Measurements from ENCODE around the gene C1QC. TPM values are rescaled to one million over a fixed set of nuclear protein-coding genes. Genes with fewer than 3 reads are reported as not detected.

The C1QC gene
- total RNA-seq, 4 donors from 2014 or later: 224 to 461 (median 398) TPM

DNA sequence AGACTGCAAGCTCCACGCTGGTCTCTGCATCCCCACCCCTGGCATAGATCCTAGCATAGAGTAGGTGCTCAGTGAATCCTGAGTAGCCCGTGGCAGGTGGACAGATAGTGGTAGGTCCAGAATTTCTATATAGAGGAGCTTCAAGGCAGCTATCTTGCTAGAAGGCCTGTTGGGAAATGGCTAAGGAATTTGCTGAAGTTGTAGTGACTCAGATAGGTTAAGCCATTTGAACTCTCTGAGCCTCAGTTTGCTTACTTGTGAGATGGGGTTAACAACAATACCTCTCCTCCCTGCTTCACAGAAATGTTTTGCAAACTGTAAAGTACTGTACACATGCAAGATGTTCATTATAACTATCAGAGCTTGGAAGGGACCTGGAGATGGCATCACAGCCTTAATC, 43.8 kb downstream of the C1QC start:
- no peak for DNase-seq (ENCODE audit: low spot score)

DNA sequence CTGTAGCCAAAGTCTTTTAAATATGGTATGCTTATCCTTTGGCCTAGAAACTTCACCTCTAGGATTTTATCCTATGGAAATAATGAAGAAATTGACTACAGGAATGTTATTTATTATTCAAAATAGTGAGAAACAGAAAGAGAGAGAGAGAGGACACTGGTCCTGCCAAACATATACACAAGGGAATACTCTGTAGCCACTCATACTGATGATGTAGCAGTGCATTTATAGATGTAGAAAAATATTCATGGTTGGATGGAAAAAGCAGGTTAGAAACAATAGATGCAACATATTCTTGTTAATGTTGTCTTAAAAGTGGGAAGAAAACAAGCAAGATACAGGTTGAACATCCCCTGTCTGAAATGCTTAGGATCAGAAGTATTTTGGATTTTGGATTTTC, 45.0 kb downstream of the C1QC start:
- ATAC-seq (ENCODE audit: low FRiP score) (no peak), DNase-seq (ENCODE audit: low spot score) (no peak)
- TF ChIP-seq CTCF (IDR thresholded peaks at IDR 0.05): no peak

More for the DNA sequence above, 43.8 kb downstream of the C1QC start:
- no peak for ATAC-seq (ENCODE audit: low FRiP score)
- TF ChIP-seq CTCF (IDR thresholded peaks at IDR 0.05): no peak

GRCh38 chr1:22689505-22689904, 46.1 kb downstream of the C1QC start:
- TF ChIP-seq CTCF (IDR thresholded peaks at IDR 0.05): no peak
- ATAC-seq (ENCODE audit: low FRiP score): no peak
- no peak for DNase-seq (ENCODE audit: low spot score)

- DNase-seq (ENCODE audit: low spot score) (no peak), ATAC-seq (ENCODE audit: low FRiP score) (no peak)
- no peak for TF ChIP-seq CTCF (IDR thresholded peaks at IDR 0.05)
These were observed 47.8 kb downstream of the C1QC start for GRCh38 chr1:22691031-22691753.

DNA sequence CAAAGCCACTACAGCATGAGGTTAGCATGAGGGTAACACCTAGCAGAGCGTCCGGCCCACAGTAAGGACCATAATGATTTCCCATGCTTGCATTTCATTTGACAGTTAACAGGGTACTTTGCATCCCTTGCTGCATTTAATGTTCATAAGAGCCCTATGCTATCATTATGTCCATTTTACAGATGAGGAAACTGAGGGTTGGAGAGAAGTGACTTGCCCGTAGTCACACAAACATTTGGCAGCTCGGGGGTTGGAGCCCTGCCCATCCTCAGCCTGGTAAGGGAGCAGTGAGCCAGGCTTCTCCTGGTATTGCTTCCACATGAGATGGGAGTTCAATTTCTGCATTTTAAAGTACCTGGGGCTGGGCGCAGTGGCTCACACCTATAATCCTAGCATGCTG, 50.7 kb downstream of the C1QC start:
- ATAC-seq (ENCODE audit: low FRiP score) (no peak), DNase-seq (ENCODE audit: low spot score) (no peak)
- TF ChIP-seq CTCF (IDR thresholded peaks at IDR 0.05): no peak

DNA sequence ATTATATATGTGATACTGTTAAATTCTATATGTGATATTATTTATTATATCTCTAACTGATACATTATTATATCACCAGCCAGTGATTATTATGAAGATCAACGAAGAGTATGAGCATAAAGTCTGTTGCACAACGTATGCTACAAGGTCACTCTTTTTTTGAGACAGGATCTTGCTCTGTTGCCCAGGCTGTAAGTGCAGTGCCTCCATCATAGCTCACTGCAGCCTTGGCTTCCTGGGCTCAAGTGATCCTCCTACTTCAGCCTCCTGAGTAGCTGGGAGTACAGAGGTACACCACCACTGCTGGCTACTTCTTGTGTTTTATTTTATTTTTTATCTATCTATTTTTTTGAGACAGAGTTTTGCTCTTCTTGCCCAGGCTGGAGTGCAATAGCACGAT, 53.2 kb downstream of the C1QC start:
- TF ChIP-seq CTCF (IDR thresholded peaks at IDR 0.05): no peak
- no peak for DNase-seq (ENCODE audit: low spot score)
- ATAC-seq (ENCODE audit: low FRiP score): no peak

Small RNA genes within 50 kb of the gene (small RNA-seq; reads per million reads assigned to genes)
- not detected for gene MIR6127

Other genes starting within 250 kb of the C1QC start
- gene ZBTB40, start 191.8 kb upstream of the C1QC start, total RNA-seq: 10 to 100 TPM; 13.2 to 19.9 (median 17.8) TPM
- gene EPHA8, start 80.1 kb upstream of the C1QC start, total RNA-seq: not detected
- 100 to 1,000 TPM; 273 to 435 (median 364) TPM for gene C1QA, start 7.0 kb upstream of the C1QC start, total RNA-seq
- gene C1QB, start 9.6 kb downstream of the C1QC start, total RNA-seq: 1,000 to 10,000 TPM in 1 of 4 donors, 100 to 1,000 TPM in 3; 692 to 1,052 (median 953) TPM
- gene EPHB2, start 67.2 kb downstream of the C1QC start, total RNA-seq: 1 to 10 TPM; 3.5 to 5.5 (median 4.7) TPM

Data from omental fat pad (tissue), 4 donors.